GM06990 (cell line): Measurements from ENCODE around the gene CCSAP.

Source experiments
- DNase-seq: peaks from one replicate; pipeline ENCODE4 v3.0.0-alpha.2; 2011; ENCODE audit not compliant: insufficient read length; ENCODE audit errors: extremely low read depth
- H3K27me3 ChIP-seq: replicated peaks from 2 replicates; pipeline ENCODE4 v1.6.0; 2011; ENCODE audit warnings: low read length; ENCODE audit not compliant: control insufficient read depth, insufficient read depth
- H3K36me3 ChIP-seq: 2 replicates; pipeline ENCODE4 v1.5.1; 2011; ENCODE audit warnings: low read length; ENCODE audit not compliant: control insufficient read depth, insufficient read depth
- H3K4me3 ChIP-seq: replicated peaks from 2 replicates; pipeline ENCODE4 v1.5.1; 2011; ENCODE audit warnings: low read depth, mild to moderate bottlenecking, control low read depth, low read length
- TF ChIP-seq, protein P1 (sequence below): IDR thresholded peaks from 2 replicates; pipeline ENCODE4 v1.5.1; 2011; ENCODE audit warnings: low read length, control low read depth, mild to moderate bottlenecking, inconsistent platforms; ENCODE audit not compliant: insufficient read depth, poor library complexity, severe bottlenecking

CCSAP gene

DNA sequence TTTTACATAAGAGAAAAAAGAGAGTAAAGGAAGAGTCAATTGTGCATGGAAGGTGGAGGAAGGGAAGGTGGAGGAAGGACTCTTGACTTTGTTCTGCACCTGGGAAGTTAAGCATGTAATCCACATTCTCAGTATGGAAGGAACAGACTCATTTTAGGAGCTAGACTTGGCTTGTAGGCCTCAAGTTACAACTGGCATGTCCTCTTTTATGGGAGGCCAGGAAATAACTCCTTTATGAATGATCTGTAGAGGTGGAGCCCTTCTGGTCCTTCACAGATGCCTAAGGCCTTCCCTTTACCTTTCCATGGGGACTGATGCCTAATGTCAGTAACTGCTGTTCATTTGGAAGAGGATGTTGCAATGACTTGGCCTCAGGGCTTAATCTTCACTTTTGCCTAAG, 29.4 kb upstream of the CCSAP start:
- H3K4me3 ChIP-seq, result no peak overlapping the region
- no peaks in the 10 kb centered on the region for H3K36me3 ChIP-seq
- no peaks in the 10 kb centered on the region; the same call in 1 of the 2 replicates for H3K27me3 ChIP-seq
- TF ChIP-seq, protein P1, sequence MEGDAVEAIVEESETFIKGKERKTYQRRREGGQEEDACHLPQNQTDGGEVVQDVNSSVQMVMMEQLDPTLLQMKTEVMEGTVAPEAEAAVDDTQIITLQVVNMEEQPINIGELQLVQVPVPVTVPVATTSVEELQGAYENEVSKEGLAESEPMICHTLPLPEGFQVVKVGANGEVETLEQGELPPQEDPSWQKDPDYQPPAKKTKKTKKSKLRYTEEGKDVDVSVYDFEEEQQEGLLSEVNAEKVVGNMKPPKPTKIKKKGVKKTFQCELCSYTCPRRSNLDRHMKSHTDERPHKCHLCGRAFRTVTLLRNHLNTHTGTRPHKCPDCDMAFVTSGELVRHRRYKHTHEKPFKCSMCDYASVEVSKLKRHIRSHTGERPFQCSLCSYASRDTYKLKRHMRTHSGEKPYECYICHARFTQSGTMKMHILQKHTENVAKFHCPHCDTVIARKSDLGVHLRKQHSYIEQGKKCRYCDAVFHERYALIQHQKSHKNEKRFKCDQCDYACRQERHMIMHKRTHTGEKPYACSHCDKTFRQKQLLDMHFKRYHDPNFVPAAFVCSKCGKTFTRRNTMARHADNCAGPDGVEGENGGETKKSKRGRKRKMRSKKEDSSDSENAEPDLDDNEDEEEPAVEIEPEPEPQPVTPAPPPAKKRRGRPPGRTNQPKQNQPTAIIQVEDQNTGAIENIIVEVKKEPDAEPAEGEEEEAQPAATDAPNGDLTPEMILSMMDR, result no peak
- DNase-seq, result no peak

DNA sequence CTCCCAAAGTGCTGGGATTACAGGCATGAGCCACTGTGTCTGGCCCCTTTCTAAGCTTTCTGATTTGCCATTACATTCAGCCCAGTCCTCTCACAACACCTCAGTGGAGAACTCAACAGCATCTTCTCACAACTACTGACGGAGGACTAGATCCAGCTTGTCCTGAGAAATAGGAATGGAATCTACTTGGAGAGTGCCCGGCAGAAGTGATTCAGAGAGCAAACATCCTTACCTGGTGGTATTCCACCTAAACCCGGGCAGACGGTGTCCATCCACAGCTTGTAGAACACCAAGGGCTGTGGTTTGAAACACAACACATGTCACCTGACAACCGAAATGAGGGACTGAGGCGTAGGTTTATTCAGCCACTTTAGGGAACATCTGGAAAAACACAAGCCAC, 28.8 kb upstream of the CCSAP start:
- no peak overlapping the region for H3K4me3 ChIP-seq
- H3K27me3 ChIP-seq, result no peaks in the 10 kb centered on the region; the same call in 1 of the 2 replicates
- TF ChIP-seq, protein P1, result no peak
- H3K36me3 ChIP-seq, result no peaks in the 10 kb centered on the region
- DNase-seq, result no peak

DNA sequence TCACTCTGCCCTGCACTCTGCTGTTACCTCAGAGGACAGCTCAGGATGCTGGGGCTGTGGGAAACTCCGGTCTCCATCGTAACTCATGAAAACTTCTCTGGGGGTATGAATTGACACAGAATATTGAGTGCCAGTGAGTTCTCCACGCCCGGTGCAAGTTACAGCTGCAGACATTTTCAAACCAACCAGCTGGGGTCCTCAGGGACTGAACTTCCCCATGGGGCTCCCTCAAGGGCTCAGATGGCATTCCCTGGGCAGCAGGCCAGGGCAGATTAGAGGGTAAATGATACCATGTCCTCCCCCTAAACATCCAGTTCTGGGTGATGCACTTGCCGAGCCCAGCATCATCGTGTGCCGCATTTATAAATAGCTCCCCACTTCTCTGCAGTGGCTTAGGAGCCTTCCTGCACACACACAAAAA, 27.8 kb upstream of the CCSAP start:
- H3K4me3 ChIP-seq, result no peak overlapping the region
- DNase-seq, result no peak
- H3K27me3 ChIP-seq, result no peaks in the 10 kb centered on the region; the same call in 1 of the 2 replicates
- no peaks in the 10 kb centered on the region for H3K36me3 ChIP-seq
- TF ChIP-seq, protein P1, result no peak

DNA sequence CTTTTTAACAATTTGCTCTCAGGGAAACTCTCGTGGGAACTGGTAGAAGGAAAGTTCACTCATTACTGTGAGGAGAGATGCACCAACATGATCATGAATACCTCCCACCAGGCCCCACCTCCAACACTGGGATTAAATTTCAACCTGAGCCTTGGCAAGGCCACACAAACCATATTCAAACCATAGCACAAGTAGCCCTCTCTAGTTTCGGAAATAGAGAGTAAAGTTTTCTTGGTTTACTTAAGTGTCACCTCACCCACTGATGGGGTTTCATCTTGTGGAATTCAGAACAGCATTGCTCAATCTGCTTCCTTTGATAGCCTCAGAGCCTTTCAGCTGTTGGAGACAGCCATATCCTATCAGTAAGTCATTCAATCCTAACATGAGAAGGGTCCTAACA, 25.5 kb upstream of the CCSAP start:
- DNase-seq, result peak; percentile 39
- H3K4me3 ChIP-seq, result 0 out of 2 replicates have a peak overlapping the region, but pooled peaks have one; percentile 11
- no peaks in the 10 kb centered on the region; the same call in 1 of the 2 replicates for H3K27me3 ChIP-seq
- no peaks in the 10 kb centered on the region for H3K36me3 ChIP-seq
- TF ChIP-seq, protein P1, result no peak

DNA sequence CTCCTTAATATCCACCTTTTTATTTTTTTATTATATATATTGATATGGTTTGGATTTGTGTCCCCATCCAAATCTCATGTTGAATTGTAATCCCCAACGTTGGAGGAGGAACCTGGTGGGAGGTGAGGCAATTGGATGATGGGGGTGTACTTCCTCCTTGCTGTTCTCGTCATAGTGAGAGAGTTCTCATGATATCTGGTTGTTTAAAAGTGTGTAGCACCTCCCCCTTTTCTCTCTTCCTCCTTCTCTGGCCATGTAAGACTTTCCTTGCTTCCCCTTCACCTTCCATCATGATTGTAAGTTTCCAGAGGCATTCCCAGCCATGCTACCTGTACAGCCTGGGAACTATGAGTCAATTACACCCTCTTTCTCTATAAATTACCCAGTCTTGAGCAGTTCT, 22.7 kb upstream of the CCSAP start:
- Histone ChIP-seq H3K4me3 (no peak overlapping the region), H3K27me3 (no peaks in the 10 kb centered on the region; the same call in 1 of the 2 replicates), H3K36me3 (no peaks in the 10 kb centered on the region)
- TF ChIP-seq, protein P1, result no peak
- no peak for DNase-seq

DNA sequence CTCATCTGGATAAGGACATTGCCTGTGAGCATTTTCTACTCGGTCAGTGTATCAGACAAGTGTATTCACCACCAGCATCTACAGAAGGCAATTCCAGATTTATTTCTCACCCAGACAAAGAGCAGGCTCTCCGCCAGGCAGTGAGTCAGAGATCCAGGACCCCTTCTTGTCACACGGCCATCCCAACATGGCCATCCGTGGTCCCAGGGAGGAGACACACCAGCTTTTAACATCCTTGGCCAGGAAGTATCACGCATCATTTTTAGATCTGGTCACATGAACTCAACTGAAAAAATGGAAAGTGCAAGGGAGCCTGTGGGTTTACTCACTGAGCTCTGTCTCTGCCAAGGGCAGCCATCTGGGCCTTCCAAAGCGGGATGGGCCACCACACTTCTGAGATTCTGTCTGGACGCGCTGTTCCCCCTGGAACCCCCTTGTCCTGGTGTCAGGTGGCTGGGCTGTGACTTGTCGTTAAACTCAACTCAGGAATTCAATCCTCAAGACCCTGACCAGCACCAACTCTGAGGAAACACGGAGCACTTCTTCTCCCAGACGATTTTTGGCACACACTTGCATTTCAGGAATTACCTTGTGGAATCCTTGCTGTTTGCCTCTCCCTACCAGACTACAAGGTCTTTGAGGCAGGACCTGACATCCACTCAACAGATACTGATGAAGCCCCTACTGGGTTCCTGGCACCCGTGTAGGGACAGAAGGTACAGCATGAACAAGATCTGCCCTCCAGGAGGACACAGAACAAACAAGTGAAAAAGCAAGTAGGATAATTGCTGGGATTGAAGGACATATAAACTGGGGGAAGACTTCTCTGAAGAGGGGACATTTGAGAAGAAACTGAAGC, 21.6 kb upstream of the CCSAP start:
- no peaks in the 10 kb centered on the region for H3K27me3 ChIP-seq
- H3K36me3 ChIP-seq, result no peaks in the 10 kb centered on the region
- DNase-seq, result no peak
- TF ChIP-seq, protein P1, result no peak
- H3K4me3 ChIP-seq, result no peak overlapping the region
